ENCODE measurements around the gene ZNF79.

GRCh38 chr9:127494304-127494702 is 70.1 kb downstream of the ZNF79 start:
- TF ChIP-seq SP1 (IDR thresholded peaks at IDR 0.05) (no peak), L3MBTL2 (conservative IDR thresholded peaks at IDR 0.05) (no peak)

All from HEK293T (cell line).